Endothelial cell of umbilical vein (primary cell): ENCODE data around the gene DMXL1. TPM values are rescaled to one million over a fixed set of nuclear protein-coding genes. Genes with fewer than 3 reads are reported as not detected.
"Not testable (repeated sequence)": the region's sequence is repeated elsewhere in the genome, so short reads cannot be mapped to it uniquely, and the experiment has no call there.

ENCODE experiments used
- BruUV-seq: library from RNA; stranded (reverse); fragments of 400-500 nt; replicated peaks from 2 replicates; lab custom pipeline; 2021; lab: Mats Ljungman, UMichigan
- CTCF ChIA-PET: fragments of 300-600, 350-600 bp; sonication (Branson Sonifier 250); formaldehyde crosslinking; loops from one replicate; lab custom pipeline; 2021; ENCODE audit warnings: antibody characterized with exemption, inconsistent platforms; lab: Charles Lee
- POLR2A ChIA-PET: fragments of 300-600, 350-600 bp; sonication (Branson Sonifier 250); formaldehyde crosslinking; loops from one replicate; lab custom pipeline; 2021; ENCODE audit warnings: antibody characterized with exemption, inconsistent platforms; lab: Charles Lee
- DNase-seq: peaks from one replicate; pipeline ENCODE4 v3.0.0-alpha.2; 2011; ENCODE audit warnings: low read depth, low spot score
- FAIRE-seq: peaks from 2 replicates; lab custom pipeline; 2011; peaks lifted over from hg19 to GRCh38; lab: Jason Lieb, UNC
- H2AFZ ChIP-seq: 2 replicates; pipeline ENCODE4 v1.6.0; 2012; ENCODE audit warnings: low read depth, low read length, control low read depth, inconsistent platforms
- H3K27ac ChIP-seq: 2 replicates; pipeline ENCODE4 v1.5.1; 2011; ENCODE audit warnings: low read depth, mild to moderate bottlenecking, control low read depth, low read length, moderate library complexity; ENCODE audit not compliant: insufficient read depth
- H3K27me3 ChIP-seq, 2 experiments: 2 replicates each; pipeline versions ENCODE4 v1.6.0 to v1.6.1; 2011; ENCODE audit warnings: low read length in 2 of 2, mixed read lengths in 1 of 2; ENCODE audit not compliant: control insufficient read depth in 2 of 2, insufficient read depth in 2 of 2
- H3K36me3 ChIP-seq, 2 experiments: 2 replicates in 1 of 2; 3 replicates in 1 of 2; pipeline ENCODE4 v1.5.1; 2011; ENCODE audit warnings: low read length in 2 of 2, mild to moderate bottlenecking in 1 of 2, moderate library complexity in 1 of 2; ENCODE audit not compliant: control insufficient read depth in 2 of 2, insufficient read depth in 2 of 2; ENCODE audit errors: extremely low read depth in 1 of 2
- H3K4me1 ChIP-seq: 3 replicates; pipeline ENCODE4 v1.5.1; 2011; ENCODE audit warnings: mild to moderate bottlenecking, low read length; ENCODE audit not compliant: control insufficient read depth, insufficient read depth; ENCODE audit errors: extremely low read depth
- H3K4me2 ChIP-seq: 2 replicates; pipeline ENCODE4 v1.6.1; 2011; ENCODE audit warnings: low read length, control low read depth, mixed read lengths; ENCODE audit not compliant: insufficient read depth
- H3K4me3 ChIP-seq, 3 experiments: fragments of 200-600 bp in 1 of 3; sonication (generic), shearing (Covaris generic) in 1 of 3; replicated peaks in 1 of 3; 2 replicates each; pipeline ENCODE4 v1.5.1; 2011 to 2016; ENCODE audit warnings: control low read depth in 3 of 3, low read length in 3 of 3, mild to moderate bottlenecking in 2 of 3, inconsistent platforms in 1 of 3, low read depth in 1 of 3, moderate library complexity in 1 of 3; ENCODE audit not compliant: insufficient read depth in 1 of 3
- H3K79me2 ChIP-seq: 2 replicates; pipeline ENCODE4 v1.6.0; 2012; ENCODE audit warnings: low read length, inconsistent platforms; ENCODE audit not compliant: control insufficient read depth, insufficient read depth
- H3K9ac ChIP-seq: replicated peaks from 2 replicates; pipeline ENCODE3; 2011; ENCODE audit warnings: low read length, control low read depth; ENCODE audit not compliant: insufficient read depth; ENCODE audit errors: extremely low read depth
- H3K9me1 ChIP-seq: replicated peaks from 3 replicates; pipeline ENCODE4 v1.6.0; 2011; ENCODE audit warnings: mild to moderate bottlenecking, low read length; ENCODE audit not compliant: control insufficient read depth, insufficient read depth; ENCODE audit errors: extremely low read depth
- H3K9me3 ChIP-seq: replicated peaks from 2 replicates; pipeline ENCODE4 v1.5.1; 2012; ENCODE audit warnings: low read length, inconsistent platforms; ENCODE audit not compliant: control insufficient read depth, insufficient read depth
- H4K20me1 ChIP-seq: replicated peaks from 2 replicates; pipeline ENCODE3; 2011; ENCODE audit warnings: mild to moderate bottlenecking, low read length; ENCODE audit not compliant: control insufficient read depth, insufficient read depth; ENCODE audit errors: extremely low read depth
- CTCF ChIP-seq, 2 donors: IDR thresholded peaks; 1 replicate in 1 of 2; 2 replicates in 1 of 2; pipeline ENCODE4 v1.5.1; 2011; ENCODE audit warnings: low read length in 2 of 2, mild to moderate bottlenecking in 2 of 2, moderate library complexity in 2 of 2, control low read depth in 1 of 2, inconsistent platforms in 1 of 2, low read depth in 1 of 2; ENCODE audit not compliant: insufficient read depth in 1 of 2; ENCODE audit errors: extremely low read depth in 1 of 2
- EZH2 ChIP-seq: IDR thresholded peaks from 2 replicates; pipeline ENCODE4 v1.6.1; 2012; ENCODE audit warnings: borderline replicate concordance, low read depth, mild to moderate bottlenecking, moderate library complexity, low read length, inconsistent platforms; ENCODE audit not compliant: severe bottlenecking
- FOS ChIP-seq: IDR thresholded peaks from 2 replicates; pipeline ENCODE4 v1.6.1; 2011; ENCODE audit warnings: mild to moderate bottlenecking, low read length, moderate library complexity, borderline replicate concordance; ENCODE audit not compliant: insufficient read depth
- GATA2 ChIP-seq: IDR thresholded peaks from 2 replicates; pipeline ENCODE4 v1.7.0; 2011; ENCODE audit warnings: low read depth, mild to moderate bottlenecking, moderate library complexity, mixed read lengths, low read length; ENCODE audit not compliant: insufficient read length, insufficient read depth
- JUN ChIP-seq: IDR thresholded peaks from 2 replicates; pipeline ENCODE4 v1.6.1; 2011; ENCODE audit warnings: borderline replicate concordance, low read depth; ENCODE audit not compliant: insufficient read length, insufficient read depth
- MAX ChIP-seq: IDR thresholded peaks from 2 replicates; pipeline ENCODE4 v1.6.1; 2011; ENCODE audit not compliant: insufficient read depth, insufficient read length
- MYC ChIP-seq: IDR thresholded peaks from one replicate; pipeline ENCODE4 v1.6.1; 2011; ENCODE audit warnings: mild to moderate bottlenecking, low read depth, low read length
- POLR2A ChIP-seq: IDR thresholded peaks from 2 replicates; pipeline ENCODE4 v1.6.1; 2012; ENCODE audit warnings: low read depth, mild to moderate bottlenecking, control low read depth, low read length
- POLR2AphosphoS5 ChIP-seq: IDR thresholded peaks from 2 replicates; pipeline ENCODE4 v1.6.1; 2012; ENCODE audit warnings: low read depth, mild to moderate bottlenecking, control low read depth, low read length, moderate library complexity; ENCODE audit not compliant: insufficient read depth
- dilution Hi-C: fragments of 300-500 bp; cut with MboI; formaldehyde crosslinking; loops from one replicate; pipeline ENCODE4 v1.15.0; 2019; ENCODE audit warnings: low sequenced_read_pairs; ENCODE audit not compliant: extremely low pct_ligation_motif_present
- intact Hi-C: fragments of 100-400 bp; cut with micrococcal nuclease; formaldehyde crosslinking; loops from one replicate; pipeline ENCODE4 v1.10.0; 2022
- polyA plus RNA-seq, 4 experiments: library from polyadenylated mRNA; depleted of rRNA in 3 of 4; stranded (reverse) in 3 of 4; unstranded in 1 of 4; fragments of >200 nt; gene quantifications; 2 replicates each; pipeline versions ENCODE4 v1.2.1 to v1.2.3, GENCODE V29; 2011 to 2012; ENCODE audit warnings: missing spikeins in 1 of 4
- total RNA-seq: library from RNA; stranded (reverse); gene quantifications from 2 replicates; pipeline ENCODE4 v1.2.3, GENCODE V29; 2021

Gene DMXL1
- total and polyA plus RNA-seq, 2 donors (not counting 3 experiments of a cell fraction or from before 2014, with no cell fraction given), result 5.4 to 24.7 TPM

- no peak for DNase-seq
- Histone ChIP-seq H3K4me3 (no peak overlapping the region), H3K9me3 (no peaks in the 10 kb centered on the region), H3K27ac (no peak overlapping the region), H3K4me2 (no peak overlapping the region), H3K79me2 (no peaks in the 10 kb centered on the region), H3K9me1 (no peaks in the 10 kb centered on the region), H3K4me1 (no peaks in the 10 kb centered on the region), H3K9ac (no peak overlapping the region), H3K36me3 (no peaks in the 10 kb centered on the region), H2AFZ (no peak overlapping the region), H4K20me1 (no peaks in the 10 kb centered on the region), H3K27me3 (no peaks in the 10 kb centered on the region)
- FAIRE-seq, result no peak
- intact Hi-C loops, result no loop called here
- POLR2A ChIA-PET, result no interaction called here
- dilution Hi-C loops, result no loop called here
- CTCF ChIA-PET, result interaction anchor here (1.1 to 1.3 kb wide), 3 partner anchors 12 to 217 kb away, joined by 3 to 4 read pairs (median 3); no protein-coding TSS in a partner anchor
- no TSS peak for BruUV-seq
- TF ChIP-seq FOS (no peak), GATA2 (no peak), POLR2A (no peak), JUN (no peak), POLR2AphosphoS5 (no peak), MAX (no peak), EZH2 (no peak), MYC (no peak), CTCF (IDR thresholded peaks at IDR 0.05; ENCODE audit: extremely low read depth in 1 of 2, insufficient read depth in 1 of 2, low read depth in 1 of 2, low read length in 2 of 2) (no peak)
Observed at GRCh38 chr5:119239119-119239417, 168.2 kb downstream of the DMXL1 start.

- H3K27ac ChIP-seq, H3K36me3 ChIP-seq, POLR2A ChIA-PET, H3K4me1 ChIP-seq, H3K4me2 ChIP-seq, DNase-seq, H3K27me3 ChIP-seq, H2AFZ ChIP-seq, H3K4me3 ChIP-seq, FAIRE-seq, H4K20me1 ChIP-seq, BruUV-seq, H3K9ac ChIP-seq, dilution Hi-C loops, H3K9me3 ChIP-seq, H3K9me1 ChIP-seq, intact Hi-C loops, H3K79me2 ChIP-seq: not testable (repeated sequence)
- CTCF ChIA-PET, result interaction anchor here (1.1 kb wide), 2 partner anchors 13 to 218 kb away, joined by 3 to 4 read pairs; no protein-coding TSS in a partner anchor
Observed at GRCh38 chr5:119239826-119240225, 168.9 kb downstream of the DMXL1 start.
